IPS-18c (cell line): ENCODE results near the gene COL5A2.

Experiments
- H3K4me3 ChIP-seq: 2 replicates; pipeline ENCODE4 v1.7.0; 2013; ENCODE audit warnings: low read depth, mild to moderate bottlenecking, low read length, moderate library complexity; ENCODE audit not compliant: insufficient read depth
- H3K9me3 ChIP-seq: one replicate; pipeline ENCODE4 v1.6.1; 2013; ENCODE audit warnings: mild to moderate bottlenecking, low read length, moderate library complexity; ENCODE audit not compliant: control insufficient read depth, insufficient read depth

The COL5A2 gene

GRCh38 chr2:189131991-189132390 is 47.6 kb downstream of the COL5A2 start:
- H3K4me3 ChIP-seq, result no peak overlapping the region
- no peaks in the 10 kb centered on the region for H3K9me3 ChIP-seq

DNA sequence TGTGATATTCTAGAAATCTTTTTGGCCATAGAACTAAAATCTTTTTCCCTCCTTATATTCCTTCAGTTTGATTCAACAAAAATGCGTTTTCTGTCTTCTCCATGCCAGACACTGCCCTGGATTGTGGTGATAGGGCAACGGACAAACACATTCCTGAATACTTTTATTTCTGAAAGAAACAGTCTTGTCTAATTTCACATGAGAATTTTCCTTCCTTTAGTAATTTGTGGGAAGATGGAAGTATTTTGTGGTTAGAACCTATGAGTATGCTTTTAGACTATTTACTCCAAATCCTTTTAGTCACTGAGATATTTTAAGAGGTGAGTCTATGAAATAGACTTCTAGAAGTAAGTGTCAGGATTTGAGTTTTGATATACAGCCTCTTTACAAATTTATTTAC is 49.6 kb downstream of the COL5A2 start:
- H3K9me3 ChIP-seq, result no peaks in the 10 kb centered on the region
- no peak overlapping the region for H3K4me3 ChIP-seq

GRCh38 chr2:189128970-189129369 is 50.6 kb downstream of the COL5A2 start:
- no peak overlapping the region for H3K4me3 ChIP-seq

GRCh38 chr2:189127756-189128155 is 51.8 kb downstream of the COL5A2 start:
- H3K9me3 ChIP-seq, result no peaks in the 10 kb centered on the region

More at GRCh38 chr2:189128970-189129369, 50.6 kb downstream of the COL5A2 start:
- H3K9me3 ChIP-seq, result no peaks in the 10 kb centered on the region

DNA sequence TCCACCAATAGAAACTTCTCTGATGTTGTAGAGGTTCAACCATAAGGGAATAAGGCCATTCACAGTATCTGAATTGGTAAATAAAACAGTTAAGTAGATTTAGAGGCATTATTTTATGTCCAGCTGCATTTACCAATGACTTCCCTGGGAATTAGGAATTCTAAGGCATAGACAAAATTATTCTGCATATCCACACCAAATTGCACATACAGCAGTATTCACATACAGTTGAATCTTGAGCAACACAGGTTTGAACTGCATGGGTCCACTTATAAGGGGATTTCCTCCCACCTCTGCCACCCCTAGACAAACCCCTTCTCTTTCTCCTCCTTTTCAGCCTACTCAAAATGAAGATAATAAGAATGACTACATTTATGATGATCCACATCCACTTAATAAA is 54.4 kb downstream of the COL5A2 start:
- Histone ChIP-seq H3K9me3 (no peaks in the 10 kb centered on the region), H3K4me3 (no peak overlapping the region)

More at GRCh38 chr2:189127756-189128155, 51.8 kb downstream of the COL5A2 start:
- H3K4me3 ChIP-seq, result no peak overlapping the region

DNA sequence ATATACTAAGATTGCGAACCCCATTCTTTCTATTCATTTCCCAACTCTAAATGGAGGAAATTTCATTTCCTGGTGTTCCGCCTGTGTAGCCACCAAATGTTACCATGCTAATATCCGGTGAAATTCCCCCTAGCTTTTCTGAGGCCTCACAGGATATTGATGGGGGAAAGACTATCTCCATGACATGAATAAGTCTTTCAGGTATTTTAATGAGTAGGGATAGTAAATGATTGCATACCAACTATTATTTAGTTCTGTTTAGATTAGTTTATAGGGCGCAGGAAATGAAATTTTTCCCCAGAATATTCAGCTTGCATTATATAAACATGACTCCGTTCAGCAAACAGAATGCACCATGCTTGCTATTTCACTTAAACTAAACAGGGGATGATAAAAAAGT is 55.4 kb downstream of the COL5A2 start:
- Histone ChIP-seq H3K9me3 (no peaks in the 10 kb centered on the region), H3K4me3 (no peak overlapping the region)

DNA sequence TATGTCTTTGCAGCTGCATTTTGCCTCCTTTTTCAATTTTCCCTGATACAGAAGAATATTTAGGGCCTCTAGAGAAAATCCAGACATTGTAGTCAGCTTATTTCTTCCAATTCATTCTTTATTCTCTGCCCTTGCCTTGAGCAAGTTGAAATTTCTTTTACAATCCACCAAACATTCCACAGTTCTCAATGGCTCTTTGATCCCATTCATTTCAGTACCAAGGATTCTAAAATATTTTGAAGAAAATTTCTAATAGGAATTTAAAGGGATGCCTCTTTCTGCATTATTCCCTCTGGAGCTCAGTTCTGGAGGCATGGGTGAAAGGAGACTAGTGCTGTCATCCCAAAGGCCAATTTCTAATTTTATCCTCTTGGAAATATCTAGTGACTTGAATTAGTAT is 61.2 kb downstream of the COL5A2 start:
- H3K9me3 ChIP-seq, result no peaks in the 10 kb centered on the region
- H3K4me3 ChIP-seq, result no peak overlapping the region

- H3K9me3 ChIP-seq, result no peaks in the 10 kb centered on the region
- H3K4me3 ChIP-seq, result no peak overlapping the region
Observed at GRCh38 chr2:189116979-189117378, 62.6 kb downstream of the COL5A2 start.

GRCh38 chr2:189116087-189116486 is 63.5 kb downstream of the COL5A2 start:
- Histone ChIP-seq H3K9me3 (no peaks in the 10 kb centered on the region), H3K4me3 (no peak overlapping the region)

- no peak overlapping the region for H3K4me3 ChIP-seq
- no peaks in the 10 kb centered on the region for H3K9me3 ChIP-seq
Observed at GRCh38 chr2:189115126-189115525, 64.4 kb downstream of the COL5A2 start.

DNA sequence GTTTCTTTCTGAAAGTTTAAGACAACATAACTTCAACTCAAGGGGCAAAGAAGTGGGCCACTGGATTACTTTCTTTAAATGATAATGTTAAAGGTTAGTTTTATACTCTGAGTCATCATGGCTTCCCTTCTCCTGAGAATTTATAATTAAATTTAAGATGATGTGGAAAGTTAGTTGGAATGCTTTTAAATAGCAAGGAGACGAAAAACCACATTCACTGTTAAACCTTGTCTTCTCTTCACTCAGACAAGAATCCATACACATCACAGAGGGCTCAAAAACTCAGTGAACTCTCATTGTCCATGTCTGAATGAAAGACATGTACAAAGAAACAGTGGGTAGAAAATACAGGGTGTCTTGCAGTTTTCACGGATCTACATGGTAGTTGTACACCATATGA is 65.6 kb downstream of the COL5A2 start:
- H3K4me3 ChIP-seq, result no peak overlapping the region
- H3K9me3 ChIP-seq, result no peaks in the 10 kb centered on the region

- no peak overlapping the region for H3K4me3 ChIP-seq
- no peaks in the 10 kb centered on the region for H3K9me3 ChIP-seq
Observed at GRCh38 chr2:189111063-189111715, 68.4 kb downstream of the COL5A2 start.

DNA sequence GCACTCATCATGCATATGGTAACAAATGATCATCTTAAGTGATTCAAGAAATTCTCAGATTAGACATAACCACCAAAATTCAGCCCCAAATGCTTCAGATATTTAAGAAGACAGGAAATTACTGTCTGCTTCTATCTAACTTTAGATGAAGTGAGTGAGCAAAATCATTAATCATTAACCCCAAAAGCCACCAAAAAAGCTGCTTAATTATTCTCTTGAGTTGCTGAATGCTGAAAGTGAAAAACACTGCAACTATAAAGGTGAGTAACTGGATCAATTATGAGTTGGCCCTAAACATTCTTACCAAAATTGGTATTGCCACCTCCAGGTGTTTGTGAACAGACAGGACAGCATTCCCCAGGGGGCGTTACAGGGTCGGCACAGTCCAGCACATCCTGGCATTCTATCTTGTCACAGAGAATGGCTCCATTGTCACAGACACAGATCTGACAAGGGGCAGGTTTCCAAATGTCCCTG is 69.6 kb downstream of the COL5A2 start:
- no peak overlapping the region for H3K4me3 ChIP-seq
- no peaks in the 10 kb centered on the region for H3K9me3 ChIP-seq

GRCh38 chr2:189104934-189105333 is 74.6 kb downstream of the COL5A2 start:
- H3K4me3 ChIP-seq, result no peak overlapping the region
- H3K9me3 ChIP-seq, result no peaks in the 10 kb centered on the region

GRCh38 chr2:189102735-189103134 is 76.8 kb downstream of the COL5A2 start:
- no peak overlapping the region for H3K4me3 ChIP-seq
- no peaks in the 10 kb centered on the region for H3K9me3 ChIP-seq

GRCh38 chr2:189097934-189098333 is 81.6 kb downstream of the COL5A2 start:
- H3K4me3 ChIP-seq, result no peak overlapping the region
- H3K9me3 ChIP-seq, result no peaks in the 10 kb centered on the region

DNA sequence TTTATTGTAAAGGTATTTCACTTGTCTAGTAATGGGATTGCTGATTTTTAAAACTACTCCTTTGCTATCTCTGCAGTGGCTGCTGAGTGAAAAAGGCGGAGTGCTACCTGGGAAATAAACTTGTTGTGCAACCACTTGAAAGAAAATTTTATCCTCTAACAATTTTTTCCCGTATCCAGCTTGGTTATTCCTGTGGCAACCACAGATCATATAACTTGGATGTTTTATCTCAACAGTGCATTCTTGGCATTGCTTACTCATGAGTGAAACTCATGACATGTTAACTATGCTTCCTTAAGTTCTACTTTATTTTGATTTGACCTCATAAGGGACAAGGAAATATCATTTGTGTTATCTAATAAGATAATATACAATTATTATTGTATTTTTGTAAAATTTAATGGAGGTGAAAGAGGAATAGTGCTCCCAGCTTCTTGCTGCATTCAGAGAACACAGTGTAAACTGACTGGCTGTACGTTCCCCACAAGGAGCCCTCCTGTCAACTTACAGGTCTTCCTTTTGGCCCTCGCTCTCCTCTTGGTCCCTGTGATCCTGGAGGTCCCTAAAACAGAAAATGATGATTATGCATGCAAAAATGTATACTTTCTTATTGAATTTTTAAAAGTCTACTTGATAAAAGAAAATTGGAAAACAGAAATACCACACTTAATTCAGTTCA is 82.7 kb downstream of the COL5A2 start:
- Histone ChIP-seq H3K4me3 (no peak overlapping the region), H3K9me3 (no peaks in the 10 kb centered on the region)

- H3K9me3 ChIP-seq, result no peaks in the 10 kb centered on the region
Observed at GRCh38 chr2:189095101-189095500, 84.5 kb downstream of the COL5A2 start.

More at GRCh38 chr2:189095101-189095500, 84.5 kb downstream of the COL5A2 start:
- no peak overlapping the region for H3K4me3 ChIP-seq
